ENCODE results near the gene PPP3R2. TPM values are rescaled to one million over a fixed set of nuclear protein-coding genes. Genes with fewer than 3 reads are reported as not detected.

The PPP3R2 gene
- total and polyA plus RNA-seq, 10 of the 15 experiments (the other 5 are each of a cell fraction or from before 2014, with no cell fraction given), result not detected

DNA sequence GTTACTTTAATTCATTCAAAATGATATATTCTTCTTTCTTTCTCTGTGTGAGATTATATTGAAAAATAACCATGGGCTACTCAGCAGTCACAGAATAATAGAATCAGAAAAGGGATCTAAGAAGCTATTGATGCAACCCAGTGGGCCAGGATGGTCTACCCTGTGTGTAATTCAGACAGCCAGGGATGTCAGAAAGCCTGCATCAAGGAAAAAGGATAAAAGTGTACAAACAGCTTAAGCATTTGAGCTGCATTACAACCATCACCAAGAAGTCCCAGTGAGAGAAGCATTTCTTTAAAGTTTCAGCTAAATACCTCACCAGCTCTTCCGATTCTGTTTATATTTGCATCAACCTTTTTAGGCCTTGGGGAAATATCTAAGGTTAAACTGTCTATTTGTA is 37.8 kb upstream of the PPP3R2 start:
- FAIRE-seq (no peak), ATAC-seq (no peak), DNase-seq (ENCODE audit: low read depth, low spot score) (no peak)
- BruUV-seq (replicated peaks), result no TSS peak
- in situ Hi-C loops (cut with MboI), result no loop called here
- H3K27me3 ChIP-seq (replicated peaks in 1 of 2; ENCODE audit: control insufficient read depth in 2 of 2, insufficient read depth in 2 of 2, low read length in 1 of 2), result no peaks in the 10 kb centered on the region
- ChIA-PET POLR2A (no interaction called here), RAD21 (ENCODE audit: unreplicated experiment) (no interaction called here), SMC1A (ENCODE audit: uncharacterized antibody, unreplicated experiment) (interaction anchor here (0.5 kb wide), 1 partner anchor 932 kb away, joined by 3 read pairs; no protein-coding TSS in a partner anchor), CTCF (no interaction called here)
- no peak overlapping the region for H3K4me2 ChIP-seq (ENCODE audit: control insufficient read depth, insufficient read depth)
- H3K9me3 ChIP-seq (replicated peaks; ENCODE audit: control insufficient read depth, insufficient read depth, low read length), result no peaks in the 10 kb centered on the region
- no peaks in the 10 kb centered on the region for H3K4me1 ChIP-seq (ENCODE audit: control insufficient read depth, insufficient read depth, low read length)
- H2AFZ ChIP-seq (ENCODE audit: control insufficient read depth, low read depth, low read length), result no peak overlapping the region
- no peak overlapping the region for H3K9ac ChIP-seq (ENCODE audit: control insufficient read depth, insufficient read depth, low read length)
- no peak overlapping the region for H3K4me3 ChIP-seq
- TF ChIP-seq SREBF1 (IDR thresholded peaks at IDR 0.05; ENCODE audit: low read length) (no peak), SP1 (IDR thresholded peaks at IDR 0.05; ENCODE audit: low read depth, low read length) (no peak), STAT1 (conservative IDR thresholded peaks at IDR 0.05) (no peak), MTA2 (IDR thresholded peaks at IDR 0.05; ENCODE audit: low read depth) (no peak), ZNF622 (IDR thresholded peaks at IDR 0.05) (no peak)
- TF ChIP-seq, protein P1, sequence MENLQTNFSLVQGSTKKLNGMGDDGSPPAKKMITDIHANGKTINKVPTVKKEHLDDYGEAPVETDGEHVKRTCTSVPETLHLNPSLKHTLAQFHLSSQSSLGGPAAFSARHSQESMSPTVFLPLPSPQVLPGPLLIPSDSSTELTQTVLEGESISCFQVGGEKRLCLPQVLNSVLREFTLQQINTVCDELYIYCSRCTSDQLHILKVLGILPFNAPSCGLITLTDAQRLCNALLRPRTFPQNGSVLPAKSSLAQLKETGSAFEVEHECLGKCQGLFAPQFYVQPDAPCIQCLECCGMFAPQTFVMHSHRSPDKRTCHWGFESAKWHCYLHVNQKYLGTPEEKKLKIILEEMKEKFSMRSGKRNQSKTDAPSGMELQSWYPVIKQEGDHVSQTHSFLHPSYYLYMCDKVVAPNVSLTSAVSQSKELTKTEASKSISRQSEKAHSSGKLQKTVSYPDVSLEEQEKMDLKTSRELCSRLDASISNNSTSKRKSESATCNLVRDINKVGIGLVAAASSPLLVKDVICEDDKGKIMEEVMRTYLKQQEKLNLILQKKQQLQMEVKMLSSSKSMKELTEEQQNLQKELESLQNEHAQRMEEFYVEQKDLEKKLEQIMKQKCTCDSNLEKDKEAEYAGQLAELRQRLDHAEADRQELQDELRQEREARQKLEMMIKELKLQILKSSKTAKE (IDR thresholded peaks at IDR 0.05; ENCODE audit: low read depth, poor library complexity, severe bottlenecking), result no peak
- no peaks in the 10 kb centered on the region for H3K36me3 ChIP-seq (ENCODE audit: control insufficient read depth in 2 of 2, insufficient read depth in 2 of 2, low read length in 1 of 2)
- H3K27ac ChIP-seq (ENCODE audit: control insufficient read depth, insufficient read depth), result no peak overlapping the region
- H3K79me2 ChIP-seq (ENCODE audit: control insufficient read depth, insufficient read depth, low read length), result no peaks in the 10 kb centered on the region
- no peaks in the 10 kb centered on the region for H4K20me1 ChIP-seq (ENCODE audit: control insufficient read depth, insufficient read depth)
- intact Hi-C loops (cut with micrococcal nuclease; ENCODE audit: unreplicated experiment), result no loop called here
- WGBS (ENCODE audit: insufficient coverage, insufficient replicate concordance, low lambda C conversion rate, missing lambda C conversion rate), result 22% methylated on average over 1 of the region's 1 CpG

DNA sequence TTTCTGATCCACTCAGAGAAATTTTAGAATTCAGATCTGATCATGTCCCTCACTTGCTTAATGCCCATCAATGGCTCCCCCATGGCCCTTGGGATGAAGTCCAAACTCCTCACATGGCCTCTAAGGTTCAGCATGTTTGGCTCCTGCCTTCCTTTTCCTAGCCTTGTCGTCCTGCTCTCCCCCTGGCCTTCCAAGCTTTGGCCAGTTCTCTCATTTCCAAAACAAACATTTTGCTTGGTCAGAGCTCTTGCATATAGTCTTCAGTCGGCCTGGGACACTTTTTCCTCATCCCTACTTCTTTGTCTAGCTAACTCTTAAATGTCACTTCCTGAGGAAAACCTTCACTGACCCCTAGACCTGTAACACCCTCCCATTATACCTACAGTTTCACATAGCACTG is 37.1 kb upstream of the PPP3R2 start:
- Histone ChIP-seq H3K79me2 (ENCODE audit: control insufficient read depth, insufficient read depth, low read length) (no peaks in the 10 kb centered on the region), H3K27me3 (replicated peaks in 1 of 2; ENCODE audit: control insufficient read depth in 2 of 2, insufficient read depth in 2 of 2, low read length in 1 of 2) (no peaks in the 10 kb centered on the region), H3K4me2 (ENCODE audit: control insufficient read depth, insufficient read depth) (no peak overlapping the region), H4K20me1 (ENCODE audit: control insufficient read depth, insufficient read depth) (no peaks in the 10 kb centered on the region), H3K9me3 (replicated peaks; ENCODE audit: control insufficient read depth, insufficient read depth, low read length) (no peaks in the 10 kb centered on the region), H3K36me3 (ENCODE audit: control insufficient read depth in 2 of 2, insufficient read depth in 2 of 2, low read length in 1 of 2) (no peaks in the 10 kb centered on the region), H3K4me1 (ENCODE audit: control insufficient read depth, insufficient read depth, low read length) (no peaks in the 10 kb centered on the region), H3K9ac (ENCODE audit: control insufficient read depth, insufficient read depth, low read length) (no peak overlapping the region), H3K27ac (ENCODE audit: control insufficient read depth, insufficient read depth) (no peak overlapping the region), H3K4me3 (no peak overlapping the region), H2AFZ (ENCODE audit: control insufficient read depth, low read depth, low read length) (no peak overlapping the region)
- ATAC-seq, result no peak
- no peak for FAIRE-seq
- TF ChIP-seq NR2C1 (IDR thresholded peaks at IDR 0.05) (no peak), RB1 (IDR thresholded peaks at IDR 0.05; ENCODE audit: borderline replicate concordance) (no peak), MEF2B (IDR thresholded peaks at IDR 0.05; ENCODE audit: partially characterized antibody, poor library complexity, severe bottlenecking) (no peak)
- TF ChIP-seq, protein P2, sequence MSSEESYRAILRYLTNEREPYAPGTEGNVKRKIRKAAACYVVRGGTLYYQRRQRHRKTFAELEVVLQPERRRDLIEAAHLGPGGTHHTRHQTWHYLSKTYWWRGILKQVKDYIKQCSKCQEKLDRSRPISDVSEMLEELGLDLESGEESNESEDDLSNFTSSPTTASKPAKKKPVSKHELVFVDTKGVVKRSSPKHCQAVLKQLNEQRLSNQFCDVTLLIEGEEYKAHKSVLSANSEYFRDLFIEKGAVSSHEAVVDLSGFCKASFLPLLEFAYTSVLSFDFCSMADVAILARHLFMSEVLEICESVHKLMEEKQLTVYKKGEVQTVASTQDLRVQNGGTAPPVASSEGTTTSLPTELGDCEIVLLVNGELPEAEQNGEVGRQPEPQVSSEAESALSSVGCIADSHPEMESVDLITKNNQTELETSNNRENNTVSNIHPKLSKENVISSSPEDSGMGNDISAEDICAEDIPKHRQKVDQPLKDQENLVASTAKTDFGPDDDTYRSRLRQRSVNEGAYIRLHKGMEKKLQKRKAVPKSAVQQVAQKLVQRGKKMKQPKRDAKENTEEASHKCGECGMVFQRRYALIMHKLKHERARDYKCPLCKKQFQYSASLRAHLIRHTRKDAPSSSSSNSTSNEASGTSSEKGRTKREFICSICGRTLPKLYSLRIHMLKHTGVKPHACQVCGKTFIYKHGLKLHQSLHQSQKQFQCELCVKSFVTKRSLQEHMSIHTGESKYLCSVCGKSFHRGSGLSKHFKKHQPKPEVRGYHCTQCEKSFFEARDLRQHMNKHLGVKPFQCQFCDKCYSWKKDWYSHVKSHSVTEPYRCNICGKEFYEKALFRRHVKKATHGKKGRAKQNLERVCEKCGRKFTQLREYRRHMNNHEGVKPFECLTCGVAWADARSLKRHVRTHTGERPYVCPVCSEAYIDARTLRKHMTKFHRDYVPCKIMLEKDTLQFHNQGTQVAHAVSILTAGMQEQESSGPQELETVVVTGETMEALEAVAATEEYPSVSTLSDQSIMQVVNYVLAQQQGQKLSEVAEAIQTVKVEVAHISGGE (CRISPR knock-in tag; IDR thresholded peaks at IDR 0.05), result no peak
- RAD21 ChIA-PET (ENCODE audit: unreplicated experiment), result no interaction called here
- intact Hi-C loops (cut with micrococcal nuclease; ENCODE audit: unreplicated experiment), result no loop called here
- in situ Hi-C loops (cut with MboI), result no loop called here
- WGBS (ENCODE audit: insufficient coverage, insufficient replicate concordance, low lambda C conversion rate, missing lambda C conversion rate), result 0% methylated on average over 2 of the region's 2 CpGs
- SMC1A ChIA-PET (ENCODE audit: uncharacterized antibody, unreplicated experiment), result no interaction called here
- CTCF ChIA-PET, result no interaction called here
- POLR2A ChIA-PET, result no interaction called here
- no TSS peak for BruUV-seq (replicated peaks)
- DNase-seq (ENCODE audit: low read depth, low spot score), result no peak
